Thyroid gland (tissue), 4 donors: ENCODE results near the gene TEX9. TPM values are rescaled to one million over a fixed set of nuclear protein-coding genes. Genes with fewer than 3 reads are reported as not detected.
"Not testable (repeated sequence)": the region's sequence is repeated elsewhere in the genome, so short reads cannot be mapped to it uniquely, and the experiment has no call there.

ENCODE experiments used
- DNase-seq, 2 donors: peaks; one replicate each; pipeline ENCODE4 v3.0.0-alpha.2; 2019
- H3K27ac ChIP-seq, 3 donors: fragments of 200-600 bp; sonication (generic); 1 replicate in 2 of 3; 2 replicates in 1 of 3; pipeline ENCODE4 v1.5.1; 2016 to 2019; ENCODE audit warnings: mild to moderate bottlenecking in 1 of 3, moderate library complexity in 1 of 3
- H3K27me3 ChIP-seq: fragments of 200-600 bp; sonication (generic); one replicate; pipeline ENCODE4 v1.5.1; 2019
- H3K36me3 ChIP-seq, 2 donors: fragments of 200-600 bp; sonication (generic); one replicate each; pipeline ENCODE4 v1.5.1; 2016 to 2019
- H3K4me1 ChIP-seq, 2 donors: fragments of 200-600 bp; sonication (generic); one replicate each; pipeline ENCODE4 v1.5.1; 2017 to 2019
- H3K4me3 ChIP-seq, 3 donors: fragments of 200-600 bp; sonication (generic); replicated peaks in 1 of 3; 1 replicate in 2 of 3; 2 replicates in 1 of 3; pipeline ENCODE4 v1.5.1; 2016; ENCODE audit warnings: mild to moderate bottlenecking in 1 of 3
- H3K9me3 ChIP-seq: fragments of 200-600 bp; sonication (generic); one replicate; pipeline ENCODE4 v1.5.1; 2017
- POLR2A ChIP-seq, 2 donors: fragments of 450-650 bp; IDR thresholded peaks; one replicate each; pipeline ENCODE4 v1.6.1; 2017; ENCODE audit warnings: antibody characterized with exemption in 2 of 2, mild to moderate bottlenecking in 2 of 2, moderate library complexity in 1 of 2
- WGBS, 2 donors: methylation state at CpG; one replicate each; pipeline ENCODE4 v1.1.5; 2017; 5-methylcytosine and 5-hydroxymethylcytosine counted together
- intact Hi-C: fragments of 100-400 bp; cut with DNase I; formaldehyde crosslinking; loops from one replicate; pipeline ENCODE4 v1.15.1; 2023
- total RNA-seq, 4 donors: library from RNA; depleted of rRNA; stranded (reverse); fragments of >200 nt; gene quantifications; one replicate each; pipeline ENCODE4 v1.2.3, GENCODE V29; 2016
- TF ChIP-seq, protein P1 (sequence below), 6 experiments: fragments of 200-600 bp in 3 of 6; fragments of 450-650 bp in 3 of 6; sonication (generic) in 3 of 6; IDR thresholded peaks; one replicate each; pipeline ENCODE4 v1.5.1; 2016 to 2019; ENCODE audit warnings: antibody characterized with exemption in 6 of 6, mild to moderate bottlenecking in 2 of 6, inconsistent platforms in 1 of 6, moderate library complexity in 1 of 6

The TEX9 gene
- total RNA-seq, 4 donors from 2014 or later: 29.9 to 49.2 (median 40.1) TPM

DNA sequence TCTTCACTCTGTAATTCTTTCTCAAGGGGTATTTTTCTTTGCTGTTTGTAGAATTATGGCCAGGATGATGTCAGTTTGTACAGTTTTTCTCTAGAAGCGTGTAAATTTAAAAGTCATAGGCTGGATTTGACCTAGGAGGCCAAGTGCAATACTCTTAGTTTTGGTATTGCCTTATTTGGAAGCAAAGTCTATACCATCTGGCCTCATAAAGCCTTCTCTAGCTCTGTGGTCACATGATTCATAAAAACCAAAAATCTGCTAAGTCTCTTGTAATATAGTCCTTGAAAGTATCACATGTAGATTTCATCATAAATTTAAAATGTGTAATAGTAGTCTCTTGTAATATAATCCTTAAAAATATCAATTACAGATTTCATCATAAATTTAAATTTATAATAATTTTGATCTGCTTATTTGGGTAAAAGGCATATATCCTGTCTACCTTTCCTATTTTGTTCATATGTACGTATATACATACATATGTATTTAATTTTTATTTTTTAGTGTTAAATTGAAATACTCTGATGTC lies 25.6 kb downstream of the TEX9 start:
- DNase-seq: no peak
- no peaks in the 10 kb centered on the region for H3K4me1 ChIP-seq
- no peak overlapping the region for H3K27ac ChIP-seq
- TF ChIP-seq, protein P1, sequence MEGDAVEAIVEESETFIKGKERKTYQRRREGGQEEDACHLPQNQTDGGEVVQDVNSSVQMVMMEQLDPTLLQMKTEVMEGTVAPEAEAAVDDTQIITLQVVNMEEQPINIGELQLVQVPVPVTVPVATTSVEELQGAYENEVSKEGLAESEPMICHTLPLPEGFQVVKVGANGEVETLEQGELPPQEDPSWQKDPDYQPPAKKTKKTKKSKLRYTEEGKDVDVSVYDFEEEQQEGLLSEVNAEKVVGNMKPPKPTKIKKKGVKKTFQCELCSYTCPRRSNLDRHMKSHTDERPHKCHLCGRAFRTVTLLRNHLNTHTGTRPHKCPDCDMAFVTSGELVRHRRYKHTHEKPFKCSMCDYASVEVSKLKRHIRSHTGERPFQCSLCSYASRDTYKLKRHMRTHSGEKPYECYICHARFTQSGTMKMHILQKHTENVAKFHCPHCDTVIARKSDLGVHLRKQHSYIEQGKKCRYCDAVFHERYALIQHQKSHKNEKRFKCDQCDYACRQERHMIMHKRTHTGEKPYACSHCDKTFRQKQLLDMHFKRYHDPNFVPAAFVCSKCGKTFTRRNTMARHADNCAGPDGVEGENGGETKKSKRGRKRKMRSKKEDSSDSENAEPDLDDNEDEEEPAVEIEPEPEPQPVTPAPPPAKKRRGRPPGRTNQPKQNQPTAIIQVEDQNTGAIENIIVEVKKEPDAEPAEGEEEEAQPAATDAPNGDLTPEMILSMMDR (IDR thresholded peaks at IDR 0.05): no peak
- no peak for TF ChIP-seq POLR2A (IDR thresholded peaks at IDR 0.05)
- no peaks in the 10 kb centered on the region for H3K9me3 ChIP-seq
- no peak overlapping the region for H3K4me3 ChIP-seq
- WGBS, 2 donors: 95 to 98% methylated on average over 2 of the region's 2 CpGs
- no peaks in the 10 kb centered on the region for H3K27me3 ChIP-seq
- intact Hi-C loops: no loop called here
- no peaks in the 10 kb centered on the region for H3K36me3 ChIP-seq

DNA sequence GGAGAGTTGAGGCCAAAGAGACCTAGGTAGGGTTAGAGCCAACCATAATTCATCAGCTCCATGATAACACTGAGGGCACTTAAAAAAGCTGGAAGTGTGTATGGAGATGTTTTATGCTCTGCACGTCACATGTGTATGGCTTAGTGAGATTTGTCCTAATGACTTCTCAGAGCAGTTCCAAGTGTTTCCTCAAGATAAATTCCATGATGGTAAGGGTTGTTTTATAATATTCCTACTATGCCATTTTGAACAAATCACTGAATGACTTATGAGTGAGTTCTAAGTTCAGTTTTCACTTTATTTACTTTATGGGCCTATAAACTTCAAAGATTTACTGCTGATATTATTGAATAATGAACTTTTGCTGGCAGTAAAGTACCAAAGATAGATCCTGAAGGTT lies 28.1 kb downstream of the TEX9 start:
- DNase-seq: no peak

GRCh38 chr15:56394909-56395308 lies 29.7 kb downstream of the TEX9 start:
- Histone ChIP-seq H3K27ac (no peak overlapping the region), H3K4me1 (no peaks in the 10 kb centered on the region), H3K27me3 (no peaks in the 10 kb centered on the region), H3K36me3 (no peaks in the 10 kb centered on the region), H3K9me3 (no peaks in the 10 kb centered on the region), H3K4me3 (no peak overlapping the region)
- intact Hi-C loops: no loop called here
- no peak for DNase-seq
- WGBS, 2 donors: 96 to 97% methylated on average over 1 of the region's 1 CpG
- TF ChIP-seq, protein P1 (IDR thresholded peaks at IDR 0.05): no peak
- TF ChIP-seq POLR2A (IDR thresholded peaks at IDR 0.05): no peak

More for the DNA sequence above, 28.1 kb downstream of the TEX9 start:
- TF ChIP-seq, protein P1 (IDR thresholded peaks at IDR 0.05): no peak
- Histone ChIP-seq H3K4me3 (no peak overlapping the region), H3K27me3 (no peaks in the 10 kb centered on the region), H3K36me3 (no peaks in the 10 kb centered on the region), H3K9me3 (no peaks in the 10 kb centered on the region), H3K27ac (no peak overlapping the region), H3K4me1 (no peaks in the 10 kb centered on the region)
- intact Hi-C loops: no loop called here
- WGBS, 2 donors: 96 to 100% methylated on average over 1 of the region's 1 CpG

GRCh38 chr15:56397325-56397724 lies 32.1 kb downstream of the TEX9 start:
- H3K9me3 ChIP-seq, H3K27me3 ChIP-seq, H3K27ac ChIP-seq, H3K4me3 ChIP-seq, DNase-seq, intact Hi-C loops, H3K36me3 ChIP-seq, H3K4me1 ChIP-seq: not testable (repeated sequence)
- 90 to 97% methylated on average over 3 of the region's 3 CpGs for WGBS, 2 donors

- WGBS, 2 donors: 97 to 99% methylated on average over 10 to 11 of the region's 11 CpGs
- H3K4me1 ChIP-seq, intact Hi-C loops, H3K9me3 ChIP-seq, DNase-seq, H3K27me3 ChIP-seq, H3K4me3 ChIP-seq, H3K36me3 ChIP-seq, H3K27ac ChIP-seq: not testable (repeated sequence)
Measured at GRCh38 chr15:56399209-56399608, 34.0 kb downstream of the TEX9 start.

DNA sequence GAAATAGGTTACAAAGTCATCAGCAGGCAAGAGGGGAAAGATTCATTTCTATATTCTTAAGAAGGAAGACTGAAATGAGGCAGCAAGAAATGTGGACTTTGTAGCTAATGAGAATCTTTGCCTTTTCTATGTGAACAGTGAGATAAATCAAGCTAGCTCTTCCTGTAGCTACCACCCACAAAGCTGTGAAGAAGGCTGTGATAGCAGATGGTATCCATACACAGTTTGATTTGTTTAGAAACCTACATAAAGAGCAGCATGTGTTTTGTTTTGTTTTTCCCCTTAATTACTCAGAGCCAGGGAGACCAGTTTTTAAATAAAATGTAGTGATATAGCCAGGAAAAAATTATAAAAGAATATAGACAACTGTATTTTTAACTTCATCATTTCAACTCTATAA lies 45.5 kb downstream of the TEX9 start:
- no peaks in the 10 kb centered on the region for H3K9me3 ChIP-seq
- no peaks in the 10 kb centered on the region for H3K27me3 ChIP-seq
- TF ChIP-seq, protein P1 (IDR thresholded peaks at IDR 0.05): no peak
- TF ChIP-seq POLR2A (IDR thresholded peaks at IDR 0.05): no peak
- no peak overlapping the region for H3K27ac ChIP-seq
- H3K4me1 ChIP-seq: no peaks in the 10 kb centered on the region
- intact Hi-C loops: no loop called here
- H3K4me3 ChIP-seq: no peak overlapping the region
- H3K36me3 ChIP-seq: no peaks in the 10 kb centered on the region
- DNase-seq: no peak
